ENCODE data around the gene VIM. TPM values are rescaled to one million over a fixed set of nuclear protein-coding genes. Genes with fewer than 3 reads are reported as not detected.
"Not testable (repeated sequence)": the region's sequence is repeated elsewhere in the genome, so short reads cannot be mapped to it uniquely, and the experiment has no call there.

VIM gene
- total RNA-seq, 1 donor from 2014 or later, result 115 TPM

GRCh38 chr10:17262502-17262901, 34.5 kb downstream of the VIM start:
- no peaks in the 10 kb centered on the region for H3K36me3 ChIP-seq (ENCODE audit: control insufficient read depth, insufficient read depth, low read length)
- H3K4me3 ChIP-seq (ENCODE audit: low read depth, low read length), result no peak overlapping the region
- TF ChIP-seq, protein P1, sequence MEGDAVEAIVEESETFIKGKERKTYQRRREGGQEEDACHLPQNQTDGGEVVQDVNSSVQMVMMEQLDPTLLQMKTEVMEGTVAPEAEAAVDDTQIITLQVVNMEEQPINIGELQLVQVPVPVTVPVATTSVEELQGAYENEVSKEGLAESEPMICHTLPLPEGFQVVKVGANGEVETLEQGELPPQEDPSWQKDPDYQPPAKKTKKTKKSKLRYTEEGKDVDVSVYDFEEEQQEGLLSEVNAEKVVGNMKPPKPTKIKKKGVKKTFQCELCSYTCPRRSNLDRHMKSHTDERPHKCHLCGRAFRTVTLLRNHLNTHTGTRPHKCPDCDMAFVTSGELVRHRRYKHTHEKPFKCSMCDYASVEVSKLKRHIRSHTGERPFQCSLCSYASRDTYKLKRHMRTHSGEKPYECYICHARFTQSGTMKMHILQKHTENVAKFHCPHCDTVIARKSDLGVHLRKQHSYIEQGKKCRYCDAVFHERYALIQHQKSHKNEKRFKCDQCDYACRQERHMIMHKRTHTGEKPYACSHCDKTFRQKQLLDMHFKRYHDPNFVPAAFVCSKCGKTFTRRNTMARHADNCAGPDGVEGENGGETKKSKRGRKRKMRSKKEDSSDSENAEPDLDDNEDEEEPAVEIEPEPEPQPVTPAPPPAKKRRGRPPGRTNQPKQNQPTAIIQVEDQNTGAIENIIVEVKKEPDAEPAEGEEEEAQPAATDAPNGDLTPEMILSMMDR (IDR thresholded peaks at IDR 0.05; ENCODE audit: insufficient read depth, low read length, severe bottlenecking), result no peak
- FAIRE-seq (no peak), DNase-seq (ENCODE audit: low read depth) (no peak)
- no peaks in the 10 kb centered on the region for H3K27me3 ChIP-seq (ENCODE audit: control insufficient read depth, insufficient read depth, low read length)

DNA sequence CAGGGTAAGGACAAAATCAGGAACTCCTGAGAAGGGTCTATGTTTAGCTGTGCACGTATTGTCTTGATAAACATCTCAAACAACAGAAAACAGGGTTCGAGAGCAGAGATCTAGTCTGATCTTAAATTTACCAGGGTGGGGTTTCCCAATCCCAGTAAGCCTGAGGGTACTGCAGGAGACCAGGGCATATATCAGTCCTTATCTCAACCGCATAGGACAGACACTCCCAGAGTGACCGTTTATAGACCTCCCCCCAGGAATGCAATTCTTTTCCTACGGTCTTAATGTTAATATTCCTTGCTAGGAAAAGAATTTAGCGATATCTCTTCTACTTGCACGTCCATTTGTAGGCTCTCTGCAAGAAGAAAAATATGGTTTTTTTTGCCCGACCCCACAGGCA, 35.5 kb downstream of the VIM start:
- Histone ChIP-seq H3K36me3 (ENCODE audit: control insufficient read depth, insufficient read depth, low read length) (no peaks in the 10 kb centered on the region), H3K27me3 (ENCODE audit: control insufficient read depth, insufficient read depth, low read length) (no peaks in the 10 kb centered on the region), H3K4me3 (ENCODE audit: low read depth, low read length) (no peak overlapping the region)
- FAIRE-seq (no peak), DNase-seq (ENCODE audit: low read depth) (no peak)
- TF ChIP-seq, protein P1 (IDR thresholded peaks at IDR 0.05; ENCODE audit: insufficient read depth, low read length, severe bottlenecking), result no peak

GRCh38 chr10:17265468-17265867, 37.4 kb downstream of the VIM start:
- H3K36me3 ChIP-seq (ENCODE audit: control insufficient read depth, insufficient read depth, low read length), result no peaks in the 10 kb centered on the region
- H3K4me3 ChIP-seq (ENCODE audit: low read depth, low read length), result no peak overlapping the region
- DNase-seq (ENCODE audit: low read depth), result peak; percentile 81
- FAIRE-seq, result no peak
- H3K27me3 ChIP-seq (ENCODE audit: control insufficient read depth, insufficient read depth, low read length), result no peaks in the 10 kb centered on the region
- TF ChIP-seq, protein P1 (IDR thresholded peaks at IDR 0.05; ENCODE audit: insufficient read depth, low read length, severe bottlenecking), result no peak

DNA sequence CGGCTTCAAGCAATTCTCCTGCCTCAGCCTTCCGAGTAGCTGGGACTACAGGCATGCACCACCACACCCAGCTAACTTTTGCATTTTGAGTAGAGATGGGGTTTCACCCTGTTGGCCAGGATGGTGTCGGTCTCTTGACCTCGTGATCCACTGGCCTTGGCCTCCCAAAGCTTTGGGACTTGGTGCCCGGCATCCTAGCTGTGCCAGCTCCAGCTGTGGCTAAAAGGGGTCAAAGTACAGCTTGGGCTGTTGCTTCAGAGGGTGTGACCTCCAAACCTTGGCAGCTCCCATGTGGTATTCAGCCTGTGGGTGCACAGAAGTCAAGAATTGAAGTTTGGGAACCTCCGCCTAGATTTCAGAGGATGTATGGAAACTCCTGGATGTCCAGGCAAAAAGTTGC, 38.5 kb downstream of the VIM start:
- H3K4me3 ChIP-seq (ENCODE audit: low read depth, low read length); FAIRE-seq; DNase-seq (ENCODE audit: low read depth); H3K27me3 ChIP-seq (ENCODE audit: control insufficient read depth, insufficient read depth, low read length); H3K36me3 ChIP-seq (ENCODE audit: control insufficient read depth, insufficient read depth, low read length): not testable (repeated sequence)

DNA sequence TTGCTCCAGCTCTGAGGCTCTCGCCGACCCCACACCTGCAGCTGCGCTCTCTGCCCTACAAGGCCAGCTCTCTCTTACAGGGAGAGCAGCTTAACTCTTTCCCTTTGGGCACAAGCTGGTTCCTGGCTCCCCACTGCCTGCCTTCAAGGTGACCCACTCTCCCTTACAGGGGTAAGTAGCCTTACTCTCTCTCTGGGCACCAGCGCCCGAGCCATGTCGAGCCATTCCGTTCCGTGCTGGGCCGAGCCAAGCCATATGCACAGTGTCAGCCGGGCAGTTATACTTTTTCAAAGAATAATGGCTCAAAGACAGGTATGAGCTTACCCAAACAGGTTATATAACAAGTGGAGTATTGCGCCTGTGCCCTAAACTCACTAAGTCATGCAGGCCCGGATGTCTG, 44.6 kb downstream of the VIM start:
- FAIRE-seq (peak; percentile 62), DNase-seq (ENCODE audit: low read depth) (no peak)
- no peaks in the 10 kb centered on the region for H3K27me3 ChIP-seq (ENCODE audit: control insufficient read depth, insufficient read depth, low read length)
- TF ChIP-seq, protein P1 (IDR thresholded peaks at IDR 0.05; ENCODE audit: insufficient read depth, low read length, severe bottlenecking), result no peak
- H3K36me3 ChIP-seq (ENCODE audit: control insufficient read depth, insufficient read depth, low read length), result no peaks in the 10 kb centered on the region
- H3K4me3 ChIP-seq (ENCODE audit: low read depth, low read length), result no peak overlapping the region

DNA sequence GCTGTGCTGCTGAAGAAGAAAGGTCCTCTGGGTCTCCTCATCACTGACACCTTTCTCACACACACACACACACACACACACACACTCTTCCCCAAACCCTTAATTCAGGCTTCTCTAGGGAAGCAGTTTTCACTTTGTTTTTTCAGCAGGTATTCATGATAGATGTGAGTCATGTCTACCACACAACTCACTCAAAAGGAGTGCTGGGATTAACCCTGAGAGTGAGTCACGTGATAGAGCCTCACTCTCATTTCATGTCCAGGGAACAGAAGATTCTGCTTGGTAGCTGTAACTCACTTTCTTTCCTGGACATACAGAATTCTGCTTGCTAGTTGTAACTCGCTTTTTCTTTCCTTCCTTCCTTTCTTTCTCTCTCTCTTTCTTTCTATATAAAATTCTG, 45.4 kb downstream of the VIM start:
- no peaks in the 10 kb centered on the region for H3K36me3 ChIP-seq (ENCODE audit: control insufficient read depth, insufficient read depth, low read length)
- no peak for FAIRE-seq
- DNase-seq (ENCODE audit: low read depth), result peak; percentile 92
- H3K27me3 ChIP-seq (ENCODE audit: control insufficient read depth, insufficient read depth, low read length), result no peaks in the 10 kb centered on the region
- TF ChIP-seq, protein P1 (IDR thresholded peaks at IDR 0.05; ENCODE audit: insufficient read depth, low read length, severe bottlenecking), result no peak
- H3K4me3 ChIP-seq (ENCODE audit: low read depth, low read length), result no peak overlapping the region
